ENCODE measurements around the gene INMT. TPM values are rescaled to one million over a fixed set of nuclear protein-coding genes. Genes with fewer than 3 reads are reported as not detected.

The INMT gene
- total RNA-seq, 6 experiments from 2014 or later: not detected

DNA sequence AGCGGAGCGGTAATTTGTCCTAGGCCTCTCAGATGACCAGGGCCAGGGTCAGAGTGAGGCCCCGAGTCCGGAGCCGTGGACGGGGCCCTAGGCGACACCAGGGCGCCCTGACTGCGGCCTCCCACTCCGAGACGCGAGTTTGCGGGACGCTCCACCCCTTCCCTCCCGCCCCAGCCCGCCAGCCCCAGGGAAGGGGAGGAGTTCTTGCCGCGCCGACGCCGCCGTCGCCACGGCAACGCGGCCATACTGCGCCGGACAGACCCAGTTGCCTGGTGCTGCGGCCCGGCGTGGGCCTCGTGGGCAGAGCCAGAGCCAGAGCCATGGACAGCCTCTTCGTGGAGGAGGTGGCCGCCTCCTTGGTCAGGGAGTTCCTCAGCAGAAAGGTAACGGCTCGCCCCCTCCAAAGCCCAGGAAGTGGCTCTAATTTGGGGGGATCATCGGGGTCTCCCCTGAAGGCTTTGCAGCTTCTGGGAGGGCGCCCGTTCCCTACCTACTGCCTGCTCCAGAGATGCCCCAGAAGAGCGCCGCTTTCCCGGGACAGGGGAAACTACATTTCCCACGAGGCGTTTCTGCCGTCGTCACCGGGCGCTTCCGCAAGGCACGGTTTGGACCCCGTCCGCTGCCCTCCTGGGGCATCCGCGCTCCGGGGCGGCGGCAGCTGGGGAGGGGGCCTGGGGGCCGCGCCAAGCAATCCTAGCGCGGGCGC lies 19.4 kb downstream of the INMT start, which contains the start of gene MINDY4:
TSS of gene MINDY4 (plus strand) at position 244 of the 706 bp plus-strand sequence. CDS start at position 321, 77 bp downstream.
- Mint-ChIP-seq H3K9me3 (no peaks in the 10 kb centered on the region), H3K27ac (peak within 1 kb of the TSS; percentile 76), H3K36me3 (ENCODE audit: low read depth) (no peaks in the 10 kb centered on the region), H3K4me3 (peak within 1 kb of the TSS; percentile 88), H3K4me1 (ENCODE audit: low read depth) (peaks cover 8% of the 10 kb centered on the region), H3K27me3 (ENCODE audit: insufficient read depth) (no peaks in the 10 kb centered on the region; the same call in 1 of the 2 replicates)
- DNase-seq: peak; percentile 68
- TF ChIP-seq, protein P1, sequence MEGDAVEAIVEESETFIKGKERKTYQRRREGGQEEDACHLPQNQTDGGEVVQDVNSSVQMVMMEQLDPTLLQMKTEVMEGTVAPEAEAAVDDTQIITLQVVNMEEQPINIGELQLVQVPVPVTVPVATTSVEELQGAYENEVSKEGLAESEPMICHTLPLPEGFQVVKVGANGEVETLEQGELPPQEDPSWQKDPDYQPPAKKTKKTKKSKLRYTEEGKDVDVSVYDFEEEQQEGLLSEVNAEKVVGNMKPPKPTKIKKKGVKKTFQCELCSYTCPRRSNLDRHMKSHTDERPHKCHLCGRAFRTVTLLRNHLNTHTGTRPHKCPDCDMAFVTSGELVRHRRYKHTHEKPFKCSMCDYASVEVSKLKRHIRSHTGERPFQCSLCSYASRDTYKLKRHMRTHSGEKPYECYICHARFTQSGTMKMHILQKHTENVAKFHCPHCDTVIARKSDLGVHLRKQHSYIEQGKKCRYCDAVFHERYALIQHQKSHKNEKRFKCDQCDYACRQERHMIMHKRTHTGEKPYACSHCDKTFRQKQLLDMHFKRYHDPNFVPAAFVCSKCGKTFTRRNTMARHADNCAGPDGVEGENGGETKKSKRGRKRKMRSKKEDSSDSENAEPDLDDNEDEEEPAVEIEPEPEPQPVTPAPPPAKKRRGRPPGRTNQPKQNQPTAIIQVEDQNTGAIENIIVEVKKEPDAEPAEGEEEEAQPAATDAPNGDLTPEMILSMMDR (IDR thresholded peaks at IDR 0.05): peak; percentile 39

DNA sequence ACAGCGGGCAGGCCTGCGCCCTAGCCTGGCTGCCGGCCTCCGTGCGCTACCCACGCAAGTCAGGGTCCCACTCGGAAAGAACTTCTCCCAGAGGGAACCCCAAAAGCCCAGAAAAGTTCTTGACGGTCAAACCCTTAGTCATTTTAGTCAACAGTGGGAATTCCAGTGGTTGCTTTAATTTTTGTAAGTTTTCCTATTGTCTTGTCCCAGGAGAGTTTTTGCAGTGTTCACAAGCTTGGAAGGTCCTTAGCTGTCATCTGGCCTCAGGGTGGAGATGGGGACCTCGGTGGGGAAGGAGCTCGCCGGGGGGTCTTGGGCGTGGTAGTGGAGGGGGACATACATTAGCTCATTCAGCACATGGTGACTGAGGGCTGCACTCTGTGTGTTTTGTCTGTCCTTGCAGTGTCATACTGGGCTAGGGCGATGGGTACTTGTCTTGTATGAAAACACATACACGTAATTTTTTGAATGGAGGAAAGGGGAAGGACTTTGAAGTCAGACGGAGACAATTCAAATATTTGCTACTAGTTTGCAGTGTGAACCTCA lies 20.0 kb downstream of the INMT start:
- H3K9me3 Mint-ChIP-seq: no peaks in the 10 kb centered on the region
- H3K4me3 Mint-ChIP-seq: peak overlapping the region; percentile 88
- H3K4me1 Mint-ChIP-seq (ENCODE audit: low read depth): peaks cover 8% of the 10 kb centered on the region
- TF ChIP-seq, protein P1 (IDR thresholded peaks at IDR 0.05): no peak
- H3K36me3 Mint-ChIP-seq (ENCODE audit: low read depth): no peaks in the 10 kb centered on the region
- no peak for DNase-seq
- peak overlapping the region; percentile 76 for H3K27ac Mint-ChIP-seq
- H3K27me3 Mint-ChIP-seq (ENCODE audit: insufficient read depth): no peaks in the 10 kb centered on the region; the same call in 1 of the 2 replicates

DNA sequence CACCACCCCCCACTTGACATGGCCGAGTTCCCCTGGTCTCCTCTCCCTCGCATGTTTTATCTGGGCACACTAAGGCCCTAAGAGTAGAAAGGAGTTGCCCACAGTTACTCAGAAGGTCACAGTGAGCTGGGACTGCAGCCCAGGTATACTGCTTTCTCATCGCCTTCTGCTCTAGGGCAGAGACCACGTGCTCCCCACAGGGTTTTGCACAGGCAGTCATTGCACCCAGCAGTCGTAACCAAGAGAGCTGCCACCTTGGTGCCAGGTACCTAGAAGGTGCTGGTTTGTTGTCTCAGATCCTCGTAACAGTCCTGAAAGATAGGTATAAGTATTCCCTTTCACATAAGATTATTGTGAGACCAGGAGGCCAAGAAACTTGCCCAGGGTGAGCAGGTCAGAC lies 21.0 kb downstream of the INMT start:
- H3K4me3 Mint-ChIP-seq: no peak overlapping the region
- TF ChIP-seq, protein P1 (IDR thresholded peaks at IDR 0.05): no peak
- H3K4me1 Mint-ChIP-seq (ENCODE audit: low read depth): peaks cover 10% of the 10 kb centered on the region
- DNase-seq: no peak
- H3K27me3 Mint-ChIP-seq (ENCODE audit: insufficient read depth): no peaks in the 10 kb centered on the region; the same call in 1 of the 2 replicates
- no peaks in the 10 kb centered on the region for H3K9me3 Mint-ChIP-seq
- no peaks in the 10 kb centered on the region for H3K36me3 Mint-ChIP-seq (ENCODE audit: low read depth)
- H3K27ac Mint-ChIP-seq: no peak overlapping the region

DNA sequence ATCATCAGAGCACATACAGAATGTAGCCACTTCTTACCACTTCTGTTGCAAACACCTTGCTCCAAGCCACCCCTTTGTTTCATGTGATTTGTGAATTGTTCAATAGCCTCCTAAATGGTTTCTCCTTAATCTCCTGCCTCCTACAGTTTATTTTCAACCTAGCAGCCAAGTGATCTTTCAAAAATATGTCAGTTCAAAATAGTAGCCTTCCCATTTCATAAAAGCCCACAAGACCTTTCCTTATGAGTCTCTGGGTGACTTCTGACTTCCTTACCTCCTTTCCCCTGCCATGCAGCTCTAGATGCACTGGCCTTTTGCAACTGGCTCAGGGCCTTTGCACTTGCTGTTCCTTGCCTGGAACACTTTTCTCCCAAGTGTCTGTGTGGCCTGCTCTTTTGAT lies 24.1 kb downstream of the INMT start:
- Mint-ChIP-seq H3K4me3 (no peak overlapping the region), H3K9me3 (no peaks in the 10 kb centered on the region), H3K27me3 (ENCODE audit: insufficient read depth) (no peaks in the 10 kb centered on the region), H3K36me3 (ENCODE audit: low read depth) (no peaks in the 10 kb centered on the region), H3K4me1 (ENCODE audit: low read depth) (peaks cover 23% of the 10 kb centered on the region), H3K27ac (no peak overlapping the region)
- DNase-seq: no peak
- TF ChIP-seq, protein P1 (IDR thresholded peaks at IDR 0.05): no peak

DNA sequence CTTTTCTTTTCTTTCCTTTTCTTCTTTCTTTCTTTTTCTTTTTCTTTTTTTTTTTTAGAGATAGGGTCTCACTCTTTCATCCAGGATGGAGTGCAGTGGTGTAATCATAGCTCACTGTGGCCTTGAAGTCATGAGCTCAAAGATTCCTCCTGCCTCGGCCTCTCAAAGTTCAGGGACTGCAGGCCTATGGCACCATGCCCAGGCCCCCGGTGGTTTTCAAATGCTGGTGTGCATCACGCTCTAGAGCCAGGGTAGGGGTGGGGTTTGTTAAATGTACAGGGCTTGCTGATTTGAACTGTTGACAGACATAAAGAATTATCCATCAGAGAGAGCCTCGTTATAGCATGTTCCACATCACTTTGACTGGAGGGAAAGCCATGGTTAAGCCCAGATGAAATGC lies 25.0 kb downstream of the INMT start:
- DNase-seq: no peak
- Mint-ChIP-seq H3K27ac (no peak overlapping the region), H3K27me3 (ENCODE audit: insufficient read depth) (no peaks in the 10 kb centered on the region), H3K4me3 (no peak overlapping the region), H3K36me3 (ENCODE audit: low read depth) (no peaks in the 10 kb centered on the region), H3K9me3 (no peaks in the 10 kb centered on the region), H3K4me1 (ENCODE audit: low read depth) (peaks cover 22% of the 10 kb centered on the region)
- TF ChIP-seq, protein P1 (IDR thresholded peaks at IDR 0.05): no peak
